ENCODE results near the gene TMEM139.
A peak's percentile ranks its signal among the peaks of the same experiment; 100 is the strongest.

TMEM139 gene

GRCh38 chr7:143323653-143324052 is 38.9 kb downstream of the TMEM139 start:
- DNase-seq (ENCODE audit: low read depth): no peak
- no peak overlapping the region for H3K4me3 ChIP-seq (ENCODE audit: low read depth, low read length)
- TF ChIP-seq MYC (IDR thresholded peaks at IDR 0.05; ENCODE audit: low read depth, low read length) (no peak), POLR2A (IDR thresholded peaks at IDR 0.05; ENCODE audit: extremely low read depth, insufficient read length) (no peak)

GRCh38 chr7:143325240-143325639 is 40.5 kb downstream of the TMEM139 start:
- H3K4me3 ChIP-seq (ENCODE audit: low read depth, low read length): no peak overlapping the region
- no peak for TF ChIP-seq CTCF (IDR thresholded peaks at IDR 0.05; ENCODE audit: low read depth, low read length)
- no peak for TF ChIP-seq MAX (IDR thresholded peaks at IDR 0.05; ENCODE audit: low read depth, low read length)
- TF ChIP-seq POLR2A (IDR thresholded peaks at IDR 0.05; ENCODE audit: extremely low read depth, insufficient read length): no peak
- TF ChIP-seq MYC (IDR thresholded peaks at IDR 0.05; ENCODE audit: low read depth, low read length): no peak
- no peak for DNase-seq (ENCODE audit: low read depth)

- no peak overlapping the region for H3K4me3 ChIP-seq (ENCODE audit: low read depth, low read length)
- TF ChIP-seq MYC (IDR thresholded peaks at IDR 0.05; ENCODE audit: low read depth, low read length) (no peak), POLR2A (IDR thresholded peaks at IDR 0.05; ENCODE audit: extremely low read depth, insufficient read length) (no peak), CTCF (IDR thresholded peaks at IDR 0.05; ENCODE audit: low read depth, low read length) (no peak), MAX (IDR thresholded peaks at IDR 0.05; ENCODE audit: low read depth, low read length) (no peak)
- DNase-seq (ENCODE audit: low read depth): no peak
Measured at GRCh38 chr7:143327903-143328302, 43.1 kb downstream of the TMEM139 start.

- H3K4me3 ChIP-seq (ENCODE audit: low read depth, low read length): no peak overlapping the region
- no peak for TF ChIP-seq POLR2A (IDR thresholded peaks at IDR 0.05; ENCODE audit: extremely low read depth, insufficient read length)
- no peak for TF ChIP-seq MYC (IDR thresholded peaks at IDR 0.05; ENCODE audit: low read depth, low read length)
- TF ChIP-seq CTCF (IDR thresholded peaks at IDR 0.05; ENCODE audit: low read depth, low read length): peak; percentile 27
- DNase-seq (ENCODE audit: low read depth): peak; percentile 33
Measured at GRCh38 chr7:143329471-143330170, 44.9 kb downstream of the TMEM139 start.

- no peak overlapping the region for H3K4me3 ChIP-seq (ENCODE audit: low read depth, low read length)
- no peak for TF ChIP-seq CTCF (IDR thresholded peaks at IDR 0.05; ENCODE audit: low read depth, low read length)
- no peak for TF ChIP-seq POLR2A (IDR thresholded peaks at IDR 0.05; ENCODE audit: extremely low read depth, insufficient read length)
- TF ChIP-seq MYC (IDR thresholded peaks at IDR 0.05; ENCODE audit: low read depth, low read length): no peak
- no peak for TF ChIP-seq MAX (IDR thresholded peaks at IDR 0.05; ENCODE audit: low read depth, low read length)
- peak; percentile 90 for DNase-seq (ENCODE audit: low read depth)
Measured at GRCh38 chr7:143331179-143331801, 46.5 kb downstream of the TMEM139 start.

- TF ChIP-seq MAX (IDR thresholded peaks at IDR 0.05; ENCODE audit: low read depth, low read length) (no peak), CTCF (IDR thresholded peaks at IDR 0.05; ENCODE audit: low read depth, low read length) (no peak), MYC (IDR thresholded peaks at IDR 0.05; ENCODE audit: low read depth, low read length) (no peak), POLR2A (IDR thresholded peaks at IDR 0.05; ENCODE audit: extremely low read depth, insufficient read length) (no peak)
- no peak for DNase-seq (ENCODE audit: low read depth)
- no peak overlapping the region for H3K4me3 ChIP-seq (ENCODE audit: low read depth, low read length)
Measured at GRCh38 chr7:143334244-143334643, 49.5 kb downstream of the TMEM139 start.

Measured in NB4 (cell line).